HL-60 (cell line): ENCODE data around the gene HSPA1L.

ENCODE experiments used
- DNase-seq, 2 experiments: peaks; one replicate each; pipeline ENCODE4 v3.0.0-alpha.2; 2010 to 2020; ENCODE audit warnings: low read depth in 1 of 2, low spot score in 1 of 2
- H3K27ac ChIP-seq: fragments of 250-450 bp; sonication (Bioruptor Pico); replicated peaks from 2 replicates; pipeline ENCODE4 v1.5.1; 2020; ENCODE audit warnings: mild to moderate bottlenecking, moderate library complexity
- H3K27me3 ChIP-seq: fragments of 250-450 bp; sonication (Bioruptor Pico); 2 replicates; pipeline ENCODE4 v1.5.1; 2021; ENCODE audit warnings: mild to moderate bottlenecking, moderate library complexity; ENCODE audit not compliant: insufficient read depth, poor library complexity, severe bottlenecking
- H3K4me3 ChIP-seq: replicated peaks from 2 replicates; pipeline ENCODE4 v1.5.1; 2011; ENCODE audit warnings: mild to moderate bottlenecking, control low read depth, low read length; ENCODE audit not compliant: insufficient read depth
- CTCF ChIP-seq: IDR thresholded peaks from one replicate; pipeline ENCODE4 v1.5.1; 2011; ENCODE audit warnings: low read length, control low read depth, inconsistent platforms; ENCODE audit not compliant: insufficient read depth
- GABPA ChIP-seq: IDR thresholded peaks from 2 replicates; pipeline ENCODE4 v1.6.1; 2012; ENCODE audit warnings: low read depth
- POLR2AphosphoS5 ChIP-seq: IDR thresholded peaks from 2 replicates; pipeline ENCODE4 v1.6.1; 2012; ENCODE audit warnings: low read depth
- REST ChIP-seq: IDR thresholded peaks from 2 replicates; pipeline ENCODE4 v1.6.1; 2012; ENCODE audit warnings: low read depth; ENCODE audit not compliant: insufficient replicate concordance
- SPI1 ChIP-seq: IDR thresholded peaks from 2 replicates; pipeline ENCODE4 v1.6.1; 2012; ENCODE audit warnings: low read depth, mild to moderate bottlenecking, borderline replicate concordance

Gene HSPA1L

GRCh38 chr6:31765910-31766794 is 48.9 kb downstream of the HSPA1L start:
- no peak overlapping the region for H3K4me3 ChIP-seq
- no peaks in the 10 kb centered on the region for H3K27me3 ChIP-seq
- H3K27ac ChIP-seq = no peak overlapping the region
- no peak for DNase-seq
- TF ChIP-seq POLR2AphosphoS5 (no peak), SPI1 (no peak), GABPA (no peak), CTCF (no peak)

- Histone ChIP-seq H3K4me3 (no peak overlapping the region), H3K27me3 (no peaks in the 10 kb centered on the region), H3K27ac (no peak overlapping the region)
- no peak for DNase-seq
- TF ChIP-seq CTCF (no peak), REST (no peak), SPI1 (no peak), POLR2AphosphoS5 (no peak), GABPA (no peak)
Measured at GRCh38 chr6:31765559-31765909, 49.5 kb downstream of the HSPA1L start.

- Histone ChIP-seq H3K27ac (no peak overlapping the region), H3K27me3 (no peaks in the 10 kb centered on the region), H3K4me3 (no peak overlapping the region)
- DNase-seq = no peak
- TF ChIP-seq CTCF = no peak
- TF ChIP-seq SPI1 = no peak
- TF ChIP-seq GABPA = no peak
- no peak for TF ChIP-seq POLR2AphosphoS5
- no peak for TF ChIP-seq REST
Measured at GRCh38 chr6:31764198-31764597, 50.9 kb downstream of the HSPA1L start.

GRCh38 chr6:31763619-31763940 is 51.5 kb downstream of the HSPA1L start:
- no peak overlapping the region for H3K4me3 ChIP-seq
- no peak for DNase-seq
- TF ChIP-seq REST (no peak), SPI1 (no peak), GABPA (no peak), POLR2AphosphoS5 (no peak), CTCF (no peak)
- no peak overlapping the region for H3K27ac ChIP-seq
- H3K27me3 ChIP-seq = no peaks in the 10 kb centered on the region
